ENCODE results near the gene ABI1.

GRCh38 chr10:26903431-26904217, 42.9 kb upstream of the ABI1 start:
- TF ChIP-seq CTCF (conservative IDR thresholded peaks at IDR 0.05 in 1 of 2, IDR thresholded peaks at IDR 0.05 in 1 of 2; ENCODE audit: low read depth in 1 of 2, low read length in 2 of 2): no peak
- TF ChIP-seq EZH2 (IDR thresholded peaks at IDR 0.05; ENCODE audit: low read length, missing control alignments): no peak

Data from fibroblast of lung (primary cell).